Upper lobe of left lung (tissue), 4 donors: ENCODE data around the gene DPF3.

Source experiments
- POLR2A ChIP-seq, 4 donors: fragments of 450-650 bp; IDR thresholded peaks; one replicate each; pipeline ENCODE4 v1.5.1; 2016 to 2017; ENCODE audit warnings: antibody characterized with exemption in 4 of 4, mild to moderate bottlenecking in 2 of 4
- TF ChIP-seq, protein P1 (sequence below), 6 experiments: fragments of 450-650 bp in 4 of 6; fragments of 200-600 bp in 2 of 6; sonication (generic) in 2 of 6; IDR thresholded peaks; one replicate each; pipeline ENCODE4 v1.5.1; 2016 to 2019; ENCODE audit warnings: antibody characterized with exemption in 6 of 6

GRCh38 chr14:72898448-72898847, 4.5 kb upstream of the DPF3 start:
- TF ChIP-seq, protein P1, sequence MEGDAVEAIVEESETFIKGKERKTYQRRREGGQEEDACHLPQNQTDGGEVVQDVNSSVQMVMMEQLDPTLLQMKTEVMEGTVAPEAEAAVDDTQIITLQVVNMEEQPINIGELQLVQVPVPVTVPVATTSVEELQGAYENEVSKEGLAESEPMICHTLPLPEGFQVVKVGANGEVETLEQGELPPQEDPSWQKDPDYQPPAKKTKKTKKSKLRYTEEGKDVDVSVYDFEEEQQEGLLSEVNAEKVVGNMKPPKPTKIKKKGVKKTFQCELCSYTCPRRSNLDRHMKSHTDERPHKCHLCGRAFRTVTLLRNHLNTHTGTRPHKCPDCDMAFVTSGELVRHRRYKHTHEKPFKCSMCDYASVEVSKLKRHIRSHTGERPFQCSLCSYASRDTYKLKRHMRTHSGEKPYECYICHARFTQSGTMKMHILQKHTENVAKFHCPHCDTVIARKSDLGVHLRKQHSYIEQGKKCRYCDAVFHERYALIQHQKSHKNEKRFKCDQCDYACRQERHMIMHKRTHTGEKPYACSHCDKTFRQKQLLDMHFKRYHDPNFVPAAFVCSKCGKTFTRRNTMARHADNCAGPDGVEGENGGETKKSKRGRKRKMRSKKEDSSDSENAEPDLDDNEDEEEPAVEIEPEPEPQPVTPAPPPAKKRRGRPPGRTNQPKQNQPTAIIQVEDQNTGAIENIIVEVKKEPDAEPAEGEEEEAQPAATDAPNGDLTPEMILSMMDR (IDR thresholded peaks at IDR 0.05), result no peak
- TF ChIP-seq POLR2A (IDR thresholded peaks at IDR 0.05), result no peak
